ENCODE data around the gene C15orf40. TPM values are rescaled to one million over a fixed set of nuclear protein-coding genes. Genes with fewer than 3 reads are reported as not detected.
A peak's percentile ranks its signal among the peaks of the same experiment; 100 is the strongest.
"Not testable (repeated sequence)": the region's sequence is repeated elsewhere in the genome, so short reads cannot be mapped to it uniquely, and the experiment has no call there.

C15orf40 gene
- total and polyA plus RNA-seq, 3 donors from 2014 or later: 22.8 to 55.2 (median 24.7) TPM

- intact Hi-C loops (cut with DNase I; ENCODE audit: low total_unique reads): no loop called here
- DNase-seq: no peak
- no peak overlapping the region for H3K27ac ChIP-seq
- H3K4me3 ChIP-seq: no peak overlapping the region
- H3K4me1 ChIP-seq: peaks cover 14% of the 10 kb centered on the region
- no peaks in the 10 kb centered on the region for H3K36me3 ChIP-seq (ENCODE audit: low read depth, missing control alignments)
- TF ChIP-seq POLR2A (IDR thresholded peaks at IDR 0.05): no peak
- TF ChIP-seq, protein P1, sequence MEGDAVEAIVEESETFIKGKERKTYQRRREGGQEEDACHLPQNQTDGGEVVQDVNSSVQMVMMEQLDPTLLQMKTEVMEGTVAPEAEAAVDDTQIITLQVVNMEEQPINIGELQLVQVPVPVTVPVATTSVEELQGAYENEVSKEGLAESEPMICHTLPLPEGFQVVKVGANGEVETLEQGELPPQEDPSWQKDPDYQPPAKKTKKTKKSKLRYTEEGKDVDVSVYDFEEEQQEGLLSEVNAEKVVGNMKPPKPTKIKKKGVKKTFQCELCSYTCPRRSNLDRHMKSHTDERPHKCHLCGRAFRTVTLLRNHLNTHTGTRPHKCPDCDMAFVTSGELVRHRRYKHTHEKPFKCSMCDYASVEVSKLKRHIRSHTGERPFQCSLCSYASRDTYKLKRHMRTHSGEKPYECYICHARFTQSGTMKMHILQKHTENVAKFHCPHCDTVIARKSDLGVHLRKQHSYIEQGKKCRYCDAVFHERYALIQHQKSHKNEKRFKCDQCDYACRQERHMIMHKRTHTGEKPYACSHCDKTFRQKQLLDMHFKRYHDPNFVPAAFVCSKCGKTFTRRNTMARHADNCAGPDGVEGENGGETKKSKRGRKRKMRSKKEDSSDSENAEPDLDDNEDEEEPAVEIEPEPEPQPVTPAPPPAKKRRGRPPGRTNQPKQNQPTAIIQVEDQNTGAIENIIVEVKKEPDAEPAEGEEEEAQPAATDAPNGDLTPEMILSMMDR (IDR thresholded peaks at IDR 0.05): no peak
- no peaks in the 10 kb centered on the region for H3K9me3 ChIP-seq
- 70 to 77% methylated on average over 6 of the region's 6 CpGs for WGBS, 2 donors
- H3K27me3 ChIP-seq: no peaks in the 10 kb centered on the region
These were observed 1.2 kb upstream of the C15orf40 start for GRCh38 chr15:83012636-83013035.

DNA sequence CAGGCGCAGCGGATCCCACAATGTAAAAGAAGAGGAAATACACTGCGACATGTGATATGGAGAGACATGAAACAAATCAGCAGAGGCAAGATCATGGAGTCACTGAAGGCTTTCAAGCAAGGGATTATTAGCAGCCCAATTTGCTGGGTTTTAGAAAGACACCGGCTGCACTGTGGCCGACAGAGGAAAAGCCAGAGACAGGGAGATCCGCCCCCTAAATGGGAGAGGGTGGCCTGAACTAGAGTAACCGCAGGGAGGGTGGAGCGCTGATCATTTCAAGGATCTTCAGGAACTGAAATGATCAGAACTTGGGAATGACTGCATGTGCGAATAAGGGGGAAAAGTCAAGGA, 612 bp upstream of the C15orf40 start:
- intact Hi-C loops (cut with DNase I; ENCODE audit: low total_unique reads): no loop called here
- 30 to 41% methylated on average over 9 of the region's 9 CpGs for WGBS, 2 donors
- H3K27me3 ChIP-seq: no peaks in the 10 kb centered on the region
- peak overlapping the region; percentile 90 to 99 for H3K4me3 ChIP-seq
- peaks cover 14% of the 10 kb centered on the region for H3K4me1 ChIP-seq
- no peaks in the 10 kb centered on the region for H3K9me3 ChIP-seq
- DNase-seq: no peak
- H3K27ac ChIP-seq: peak overlapping the region; percentile 71 to 85
- TF ChIP-seq, protein P1 (IDR thresholded peaks at IDR 0.05): no peak
- no peak for TF ChIP-seq POLR2A (IDR thresholded peaks at IDR 0.05)
- H3K36me3 ChIP-seq (ENCODE audit: low read depth, missing control alignments): no peaks in the 10 kb centered on the region

GRCh38 chr15:83010709-83011270, 649 bp downstream of the C15orf40 start:
- no peaks in the 10 kb centered on the region for H3K9me3 ChIP-seq
- peak; percentile 89 for DNase-seq
- H3K36me3 ChIP-seq (ENCODE audit: low read depth, missing control alignments): no peaks in the 10 kb centered on the region
- TF ChIP-seq, protein P1 (IDR thresholded peaks at IDR 0.05): peak; percentile 50 to 82 (median 76)
- no peak for TF ChIP-seq POLR2A (IDR thresholded peaks at IDR 0.05)
- H3K4me3 ChIP-seq: peak overlapping the region; percentile 90 to 99
- H3K27ac ChIP-seq: peak overlapping the region; percentile 71 to 85
- H3K27me3 ChIP-seq: no peaks in the 10 kb centered on the region
- H3K4me1 ChIP-seq: peaks cover 14% of the 10 kb centered on the region
- 6 to 7% methylated on average over 11 to 15 of the region's 15 CpGs for WGBS, 2 donors
- intact Hi-C loops (cut with DNase I; ENCODE audit: low total_unique reads): no loop called here

DNA sequence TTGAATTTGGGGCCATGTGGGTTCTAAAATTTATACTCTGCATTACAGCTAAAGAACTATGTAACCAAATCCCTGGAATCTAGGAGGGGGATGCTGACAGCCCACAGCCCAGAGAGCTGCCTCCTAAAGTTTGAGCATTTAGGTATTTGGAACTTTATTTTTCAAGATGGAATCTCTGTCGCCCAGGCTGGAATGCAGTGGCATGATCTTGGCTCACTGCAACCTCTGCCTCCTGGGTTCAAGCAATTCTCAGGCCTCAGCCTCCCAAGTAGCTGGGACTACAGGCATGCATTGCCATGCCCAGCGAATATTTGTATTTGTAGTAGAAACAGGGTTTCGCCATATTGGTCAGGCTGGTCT, 10.8 kb downstream of the C15orf40 start:
- intact Hi-C loops (cut with DNase I; ENCODE audit: low total_unique reads): not testable (repeated sequence)
- TF ChIP-seq, protein P1 (IDR thresholded peaks at IDR 0.05): peak in 1 of 3 experiments; percentile 5

More for the DNA sequence above, 10.8 kb downstream of the C15orf40 start:
- H3K27ac ChIP-seq; H3K27me3 ChIP-seq; DNase-seq; H3K4me1 ChIP-seq; H3K4me3 ChIP-seq; H3K9me3 ChIP-seq; H3K36me3 ChIP-seq (ENCODE audit: low read depth, missing control alignments): not testable (repeated sequence)
- WGBS, 2 donors: 92 to 97% methylated on average over 3 of the region's 3 CpGs

Measured in testis (tissue), 3 donors.